VCaP (cell line): ENCODE results near the gene CNKSR1.
A peak's percentile ranks its signal among the peaks of the same experiment; 100 is the strongest.

ENCODE experiments used
- H3K27ac ChIP-seq: fragments of 450-650 bp; 2 replicates; pipeline ENCODE4 v1.5.1; 2017
- TF ChIP-seq, protein P1 (sequence below): fragments of 450-650 bp; conservative IDR thresholded peaks from 2 replicates; pipeline ENCODE4 v1.5.1; 2017; ENCODE audit warnings: mild to moderate bottlenecking, moderate library complexity

The CNKSR1 gene

DNA sequence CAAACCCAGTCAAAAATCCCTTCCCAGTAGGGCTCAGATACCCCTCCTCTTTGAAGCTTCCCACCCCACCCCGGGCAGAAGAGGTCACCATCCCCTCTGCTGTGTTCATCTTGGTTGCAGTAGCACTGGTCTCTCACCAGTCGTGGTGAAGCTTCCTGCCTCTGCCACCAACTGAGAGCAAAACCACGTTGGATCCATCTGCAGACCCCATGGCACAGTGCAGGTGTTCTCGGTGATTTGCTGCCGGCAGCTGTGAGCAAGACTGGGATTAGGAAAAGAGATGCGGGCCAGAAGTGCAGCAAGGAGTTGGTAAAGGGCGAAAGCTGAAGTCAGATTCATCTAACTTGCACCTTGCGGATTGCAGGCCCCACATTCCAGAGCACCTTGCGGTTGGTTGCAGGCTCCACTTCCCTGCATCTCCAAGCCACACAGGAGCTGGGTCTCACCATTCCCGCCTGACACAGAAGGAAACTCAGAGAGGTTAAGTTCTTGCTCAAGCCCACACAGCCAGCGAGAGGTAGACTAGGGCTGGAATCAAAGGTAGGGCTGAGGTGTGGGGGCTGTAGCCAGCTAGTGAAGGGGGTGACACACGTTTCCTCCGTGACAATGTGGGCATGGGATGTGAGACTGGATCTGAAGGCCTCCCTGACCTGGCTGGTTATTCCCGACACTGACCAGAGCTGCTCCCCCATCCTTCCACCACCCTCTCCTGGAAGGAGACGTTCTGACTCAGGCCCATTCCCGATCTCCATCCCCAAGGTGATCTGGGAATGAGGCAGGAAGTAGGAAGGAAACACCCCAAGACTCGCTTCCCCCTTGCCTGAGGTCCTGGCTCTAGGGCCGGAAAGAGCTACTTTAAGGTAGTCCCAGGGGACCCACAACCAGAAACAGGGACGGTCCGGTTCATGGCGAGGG, 21.7 kb upstream of the CNKSR1 start:
- H3K27ac ChIP-seq: no peak overlapping the region
- TF ChIP-seq, protein P1, sequence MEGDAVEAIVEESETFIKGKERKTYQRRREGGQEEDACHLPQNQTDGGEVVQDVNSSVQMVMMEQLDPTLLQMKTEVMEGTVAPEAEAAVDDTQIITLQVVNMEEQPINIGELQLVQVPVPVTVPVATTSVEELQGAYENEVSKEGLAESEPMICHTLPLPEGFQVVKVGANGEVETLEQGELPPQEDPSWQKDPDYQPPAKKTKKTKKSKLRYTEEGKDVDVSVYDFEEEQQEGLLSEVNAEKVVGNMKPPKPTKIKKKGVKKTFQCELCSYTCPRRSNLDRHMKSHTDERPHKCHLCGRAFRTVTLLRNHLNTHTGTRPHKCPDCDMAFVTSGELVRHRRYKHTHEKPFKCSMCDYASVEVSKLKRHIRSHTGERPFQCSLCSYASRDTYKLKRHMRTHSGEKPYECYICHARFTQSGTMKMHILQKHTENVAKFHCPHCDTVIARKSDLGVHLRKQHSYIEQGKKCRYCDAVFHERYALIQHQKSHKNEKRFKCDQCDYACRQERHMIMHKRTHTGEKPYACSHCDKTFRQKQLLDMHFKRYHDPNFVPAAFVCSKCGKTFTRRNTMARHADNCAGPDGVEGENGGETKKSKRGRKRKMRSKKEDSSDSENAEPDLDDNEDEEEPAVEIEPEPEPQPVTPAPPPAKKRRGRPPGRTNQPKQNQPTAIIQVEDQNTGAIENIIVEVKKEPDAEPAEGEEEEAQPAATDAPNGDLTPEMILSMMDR: no peak

DNA sequence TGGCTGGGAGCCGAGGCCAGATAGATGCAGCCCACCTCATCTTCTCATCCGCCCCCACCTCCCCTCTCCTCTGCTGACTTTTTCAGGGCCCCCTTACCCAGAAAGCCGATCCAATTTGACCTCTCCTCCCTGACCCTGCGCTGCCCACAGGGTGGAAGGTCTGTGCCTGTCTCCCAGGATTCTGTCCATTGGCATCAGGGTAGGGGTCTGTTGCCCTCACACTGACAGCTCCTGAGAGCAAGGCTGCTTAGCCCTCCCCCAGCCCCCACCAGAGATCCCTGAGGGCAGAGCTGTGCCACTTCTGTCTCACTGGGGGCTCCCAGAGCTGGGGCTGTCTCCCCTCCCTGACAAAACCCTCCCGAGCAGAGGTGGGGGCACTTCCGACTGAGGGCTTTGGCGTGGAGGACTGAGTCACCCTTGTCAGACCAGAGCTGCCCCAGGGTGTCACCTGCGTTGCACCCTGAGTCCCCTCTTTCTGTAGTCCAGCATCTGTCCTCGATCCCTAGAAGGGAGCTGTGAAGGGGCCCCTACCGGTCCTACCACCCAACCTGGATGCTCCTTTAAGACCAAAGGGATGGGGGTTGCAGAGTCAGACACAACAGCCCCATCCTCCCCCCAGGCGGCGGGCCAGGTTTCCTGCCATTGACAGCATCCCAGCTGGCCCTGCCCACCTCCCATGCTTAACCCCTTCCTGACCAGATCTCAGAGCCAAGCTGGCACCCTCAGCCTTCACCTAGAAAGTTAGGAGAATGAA, 20.8 kb upstream of the CNKSR1 start:
- TF ChIP-seq, protein P1: no peak
- no peak overlapping the region for H3K27ac ChIP-seq

DNA sequence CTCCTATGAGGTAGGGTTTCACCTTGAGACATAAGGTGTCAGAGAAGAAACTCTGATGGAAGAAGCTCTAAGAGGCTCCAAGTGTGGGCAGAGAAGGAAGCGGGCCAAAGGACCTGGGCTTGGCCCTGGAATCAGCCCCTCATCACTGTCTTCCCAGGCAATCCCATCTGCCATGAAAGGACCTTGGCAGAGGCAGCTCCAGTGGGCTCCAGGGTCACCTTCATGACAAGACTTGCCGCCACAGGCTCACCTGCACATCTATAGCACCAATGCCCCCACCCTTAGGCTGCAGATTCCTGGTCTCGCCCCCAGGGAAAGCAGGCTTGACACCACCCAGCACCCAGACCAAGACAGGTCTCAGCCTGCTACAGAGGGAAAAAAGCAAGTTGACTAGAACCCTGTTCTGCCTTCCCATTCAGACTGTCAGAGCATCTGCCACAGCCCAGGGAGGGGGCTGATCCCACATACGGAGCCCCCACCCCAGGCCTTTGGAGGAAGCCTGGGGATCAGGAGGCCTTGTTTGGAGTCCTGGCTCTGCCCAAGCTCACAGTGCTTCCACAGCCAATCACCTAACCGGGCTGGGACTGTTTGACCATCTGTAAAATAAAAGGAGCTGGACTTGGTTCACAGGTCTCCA, 18.9 kb upstream of the CNKSR1 start:
- no peak overlapping the region for H3K27ac ChIP-seq
- TF ChIP-seq, protein P1: no peak

DNA sequence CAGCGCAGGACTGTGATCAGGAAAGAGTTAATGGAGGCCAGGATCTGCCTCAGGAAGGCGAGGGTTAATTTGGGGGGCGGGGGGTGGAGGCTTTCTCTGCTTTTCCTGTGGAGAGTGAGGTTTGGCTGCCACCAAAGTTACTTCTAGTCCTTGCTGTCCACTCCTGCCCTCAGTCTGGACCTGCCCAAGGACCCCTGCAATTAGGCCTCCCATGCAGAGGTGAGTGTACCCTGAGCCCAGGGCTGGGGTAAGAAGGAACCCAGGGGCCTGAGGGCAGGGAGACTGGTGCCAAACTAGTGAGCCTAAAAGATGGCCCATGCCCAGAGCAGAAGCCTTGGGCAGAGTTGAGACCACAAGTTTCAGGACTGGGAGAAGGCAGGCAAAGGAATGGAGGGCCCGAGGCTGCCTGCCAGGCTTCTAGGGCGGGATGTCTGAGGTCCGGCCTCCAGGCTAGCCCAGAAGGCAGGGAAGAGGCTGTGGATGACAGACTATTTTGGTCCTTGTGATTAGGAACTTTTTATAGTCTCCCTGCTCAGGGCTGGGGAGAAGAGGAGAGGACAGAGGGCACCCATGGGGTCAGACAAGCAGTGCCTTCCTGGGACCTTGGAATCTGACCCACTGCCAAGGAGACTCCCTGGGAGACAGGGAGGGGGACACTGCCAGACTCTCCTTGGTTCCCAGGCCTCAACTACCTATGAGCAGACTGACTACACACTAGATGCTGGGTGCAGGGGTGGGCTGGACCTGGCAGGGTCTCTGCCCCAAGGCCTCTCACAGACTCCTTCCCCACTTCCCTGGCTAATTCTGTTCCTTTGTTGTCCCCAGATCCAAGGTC, 18.2 kb upstream of the CNKSR1 start, which contains the start of gene FAM110D:
Gene FAM110D (plus strand): TSS at position 172 of the 835 bp plus-strand sequence. CDS start 2,213 bp downstream, outside the sequence.
- TF ChIP-seq, protein P1: no peak
- no peak within 1 kb of the TSS for H3K27ac ChIP-seq

DNA sequence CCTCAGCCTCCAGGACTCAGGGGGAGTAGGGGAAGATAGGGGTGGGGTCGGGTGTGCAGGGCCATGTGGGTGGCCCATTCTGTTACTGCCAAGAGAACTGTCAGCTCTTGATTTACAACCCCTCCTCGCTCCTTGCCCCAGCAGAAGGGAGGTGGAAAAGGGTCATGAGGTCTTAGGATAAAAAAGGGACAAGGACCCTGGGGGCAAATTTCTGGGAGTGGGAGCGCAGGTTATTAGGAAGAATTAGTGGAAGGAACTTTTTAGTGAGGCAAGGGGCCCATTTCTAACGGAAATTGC, 17.6 kb upstream of the CNKSR1 start:
- no peak overlapping the region for H3K27ac ChIP-seq
- TF ChIP-seq, protein P1: no peak

DNA sequence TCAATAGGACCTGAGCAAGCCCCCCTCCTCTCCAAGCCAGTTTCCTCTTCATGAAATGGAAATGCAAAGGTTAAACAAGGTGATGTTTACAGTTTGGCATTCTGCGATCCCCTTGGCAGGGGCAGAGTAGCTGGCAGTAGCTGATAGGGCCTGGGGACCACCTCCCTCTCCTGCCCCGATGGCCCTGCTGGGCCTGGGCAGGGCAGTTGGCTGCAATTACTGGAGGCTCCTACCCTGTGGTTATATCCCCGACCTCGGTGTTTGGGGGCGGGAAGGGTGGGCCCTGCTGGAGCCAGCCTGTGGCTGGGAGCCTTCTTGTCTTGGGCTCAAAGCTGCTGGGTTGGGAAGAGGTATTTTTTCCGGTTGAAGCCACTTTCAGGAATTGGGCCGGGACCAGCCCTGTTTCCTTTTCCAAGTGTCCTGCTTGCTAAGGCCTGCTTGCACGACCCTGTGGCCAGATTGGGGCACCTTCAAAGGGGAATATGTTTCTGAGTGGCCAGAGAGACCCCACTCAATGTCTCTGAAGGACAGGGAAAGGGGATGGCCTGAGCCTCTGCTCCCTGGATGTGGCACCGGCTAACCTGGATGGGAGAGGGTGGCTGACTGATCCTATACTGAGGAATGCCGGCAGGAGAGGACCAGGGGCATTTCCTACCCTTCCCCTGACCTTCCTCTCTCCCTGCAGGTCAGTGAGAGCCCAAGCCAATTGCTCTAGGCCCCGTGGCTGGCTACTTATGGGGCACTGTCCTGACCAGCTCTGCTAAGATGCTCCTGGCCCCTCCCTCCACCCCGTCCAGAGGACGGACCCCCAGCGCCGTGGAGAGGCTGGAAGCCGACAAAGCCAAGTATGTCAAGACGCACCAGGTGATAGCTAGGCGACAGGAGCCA, 16.5 kb upstream of the CNKSR1 start:
- H3K27ac ChIP-seq: peak overlapping the region; percentile 71

More for the DNA sequence above, 16.5 kb upstream of the CNKSR1 start:
- TF ChIP-seq, protein P1: no peak
